PC-9 (cell line): ENCODE measurements around the gene UQCRQ. TPM values are rescaled to one million over a fixed set of nuclear protein-coding genes. Genes with fewer than 3 reads are reported as not detected.

Source experiments
- BruUV-seq: library from RNA; stranded (reverse); fragments of 400-500 nt; replicated peaks from 2 replicates; lab custom pipeline; 2021; lab: Mats Ljungman, UMichigan
- CTCF ChIA-PET: fragments of 300-600 bp; sonication (Branson Sonifier 250); formaldehyde crosslinking; loops from one replicate; lab custom pipeline; 2022; ENCODE audit warnings: antibody characterized with exemption; lab: Charles Lee
- POLR2A ChIA-PET: fragments of 300-600 bp; sonication (Branson Sonifier 250); formaldehyde crosslinking; loops from one replicate; lab custom pipeline; 2022; ENCODE audit warnings: antibody characterized with exemption; ENCODE audit not compliant: unreplicated experiment; lab: Charles Lee
- DNase-seq, 2 experiments: peaks; one replicate each; pipeline versions ENCODE4 v3.0.0 to v3.0.0-alpha.2; 2015 to 2022; ENCODE audit warnings: mixed read lengths in 1 of 2
- H2AFZ ChIP-seq: fragments of 200-600 bp; sonication (generic); 2 replicates; pipeline ENCODE4 v1.8.1; 2017; ENCODE audit warnings: antibody characterized with exemption
- H3F3A ChIP-seq: fragments of 200-600 bp; sonication (generic); 2 replicates; pipeline ENCODE4 v1.8.1; 2017; ENCODE audit warnings: antibody characterized with exemption, mild to moderate bottlenecking, low read depth; ENCODE audit not compliant: insufficient read depth
- H3K27ac ChIP-seq: fragments of 200-600 bp; sonication (generic); 2 replicates; pipeline ENCODE4 v1.6.1; 2016; ENCODE audit warnings: mixed run types
- H3K27me3 ChIP-seq: fragments of 200-600 bp; sonication (generic); 2 replicates; pipeline ENCODE4 v1.6.1; 2016; ENCODE audit warnings: low read depth, mixed run types; ENCODE audit not compliant: insufficient read depth
- H3K36me3 ChIP-seq: fragments of 200-600 bp; sonication (generic); 2 replicates; pipeline ENCODE4 v1.6.1; 2016; ENCODE audit warnings: low read depth, mixed run types
- H3K4me1 ChIP-seq: fragments of 200-600 bp; sonication (generic); replicated peaks from 2 replicates; pipeline ENCODE4 v1.6.1; 2016; ENCODE audit warnings: mixed run types; ENCODE audit not compliant: insufficient read depth
- H3K4me2 ChIP-seq: fragments of 200-600 bp; sonication (generic); 2 replicates; pipeline ENCODE4 v1.6.1; 2017; ENCODE audit warnings: mixed run types
- H3K4me3 ChIP-seq: fragments of 200-600 bp; sonication (generic); 2 replicates; pipeline ENCODE4 v1.6.1; 2016; ENCODE audit warnings: mixed run types
- H3K79me2 ChIP-seq: fragments of 200-600 bp; sonication (generic); 2 replicates; pipeline ENCODE4 v1.6.1; 2017; ENCODE audit warnings: low read depth, mixed run types
- H3K9me2 ChIP-seq: fragments of 200-600 bp; sonication (generic); 2 replicates; pipeline ENCODE4 v1.8.1; 2017; ENCODE audit warnings: mild to moderate bottlenecking; ENCODE audit not compliant: insufficient read depth
- H3K9me3 ChIP-seq: fragments of 200-600 bp; sonication (generic); 2 replicates; pipeline ENCODE4 v1.8.1; 2016; ENCODE audit warnings: low read depth; ENCODE audit not compliant: insufficient read depth
- H4K20me1 ChIP-seq: fragments of 200-600 bp; sonication (generic); 2 replicates; pipeline ENCODE4 v1.8.1; 2017; ENCODE audit not compliant: insufficient read depth
- EZH2 ChIP-seq: fragments of 200-600 bp; sonication (generic); IDR thresholded peaks from 2 replicates; pipeline ENCODE4 v1.8.0; 2017; ENCODE audit warnings: antibody characterized with exemption, low read depth
- intact Hi-C: fragments of 100-400 bp; cut with micrococcal nuclease; formaldehyde crosslinking; loops from one replicate; pipeline ENCODE4 v1.10.0; 2022; ENCODE audit not compliant: unreplicated experiment
- total RNA-seq: library from RNA; stranded (reverse); gene quantifications from 2 replicates; pipeline ENCODE4 v1.2.3, GENCODE V29; 2021
- TF ChIP-seq, protein P1 (sequence below): fragments of 200-600 bp; sonication (generic); conservative IDR thresholded peaks from 2 replicates; pipeline ENCODE4 v1.6.1; 2017; ENCODE audit warnings: mixed run types, antibody characterized with exemption, mild to moderate bottlenecking, moderate library complexity

UQCRQ gene
- total RNA-seq, 1 experiment from 2014 or later: 414 TPM

DNA sequence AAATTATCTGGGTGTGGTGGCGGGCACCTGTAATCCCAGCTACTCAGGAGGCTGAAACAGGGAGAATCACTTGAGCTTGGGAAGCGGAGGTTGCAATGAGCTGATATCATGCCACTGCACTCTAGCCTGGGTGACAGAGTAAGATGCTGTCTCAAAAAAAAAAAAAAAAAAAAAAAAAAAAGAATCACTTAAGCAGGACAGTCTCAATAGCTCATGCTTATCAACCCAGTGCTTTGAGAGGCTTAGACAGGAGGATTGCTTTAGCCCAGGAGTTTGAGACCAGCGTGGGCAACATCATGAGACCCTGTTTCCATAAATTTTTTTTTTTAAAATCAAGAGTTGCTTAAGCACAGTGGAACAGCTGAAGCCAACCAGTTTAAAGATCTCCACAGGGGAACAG lies 49.6 kb downstream of the UQCRQ start:
- Histone ChIP-seq H3K4me2 (no peak overlapping the region), H3K79me2 (0 out of 2 replicates have a peak, but pooled peaks cover 9% of the 10 kb centered on the region), H3K9me2 (no peaks in the 10 kb centered on the region), H3K9me3 (no peaks in the 10 kb centered on the region), H3K4me1 (no peaks in the 10 kb centered on the region), H3K27me3 (no peaks in the 10 kb centered on the region), H3K27ac (no peak overlapping the region), H4K20me1 (peaks cover 5% of the 10 kb centered on the region), H3K36me3 (peaks cover 5% of the 10 kb centered on the region), H3K4me3 (no peak overlapping the region), H3F3A (peaks cover 16% of the 10 kb centered on the region), H2AFZ (no peak overlapping the region)
- TF ChIP-seq, protein P1, sequence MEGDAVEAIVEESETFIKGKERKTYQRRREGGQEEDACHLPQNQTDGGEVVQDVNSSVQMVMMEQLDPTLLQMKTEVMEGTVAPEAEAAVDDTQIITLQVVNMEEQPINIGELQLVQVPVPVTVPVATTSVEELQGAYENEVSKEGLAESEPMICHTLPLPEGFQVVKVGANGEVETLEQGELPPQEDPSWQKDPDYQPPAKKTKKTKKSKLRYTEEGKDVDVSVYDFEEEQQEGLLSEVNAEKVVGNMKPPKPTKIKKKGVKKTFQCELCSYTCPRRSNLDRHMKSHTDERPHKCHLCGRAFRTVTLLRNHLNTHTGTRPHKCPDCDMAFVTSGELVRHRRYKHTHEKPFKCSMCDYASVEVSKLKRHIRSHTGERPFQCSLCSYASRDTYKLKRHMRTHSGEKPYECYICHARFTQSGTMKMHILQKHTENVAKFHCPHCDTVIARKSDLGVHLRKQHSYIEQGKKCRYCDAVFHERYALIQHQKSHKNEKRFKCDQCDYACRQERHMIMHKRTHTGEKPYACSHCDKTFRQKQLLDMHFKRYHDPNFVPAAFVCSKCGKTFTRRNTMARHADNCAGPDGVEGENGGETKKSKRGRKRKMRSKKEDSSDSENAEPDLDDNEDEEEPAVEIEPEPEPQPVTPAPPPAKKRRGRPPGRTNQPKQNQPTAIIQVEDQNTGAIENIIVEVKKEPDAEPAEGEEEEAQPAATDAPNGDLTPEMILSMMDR: no peak
- TF ChIP-seq EZH2: no peak
- ChIA-PET POLR2A (interaction anchor here (0.7 kb wide), 1 partner anchor 101 kb away, joined by 22 read pairs; no protein-coding TSS in a partner anchor), CTCF (no interaction called here)
- BruUV-seq: no TSS peak
- intact Hi-C loops: no loop called here
- DNase-seq: no peak

Other genes with a start within 250 kb of the UQCRQ start
- not detected in 2 replicates for gene IL13, start 208.5 kb upstream of the UQCRQ start, total RNA-seq
- not detected in 2 replicates for gene IL4, start 192.7 kb upstream of the UQCRQ start, total RNA-seq
- 10.1 and 15.2 TPM in 2 replicates for gene KIF3A, start 129.1 kb upstream of the UQCRQ start, total RNA-seq
- gene CCNI2, start 119.2 kb upstream of the UQCRQ start, total RNA-seq: 1.2 and 1.7 TPM in 2 replicates
- gene SEPTIN8, start 89.4 kb upstream of the UQCRQ start, total RNA-seq: 22.3 and 24.2 TPM in 2 replicates
- gene SOWAHA, start 53.3 kb upstream of the UQCRQ start, total RNA-seq: not detected in 2 replicates
- gene SHROOM1, start 36.0 kb upstream of the UQCRQ start, total RNA-seq: 23.3 and 23.5 TPM in 2 replicates
- 0.73 and 1.4 TPM in 2 replicates for gene GDF9, start 173 bp upstream of the UQCRQ start, total RNA-seq
- 4.4 and 4.5 TPM in 2 replicates for gene LEAP2, start 7.0 kb downstream of the UQCRQ start, total RNA-seq
- 59.5 and 64.5 TPM in 2 replicates for gene AFF4, start 97.0 kb downstream of the UQCRQ start, total RNA-seq
- gene ZCCHC10, start 159.9 kb downstream of the UQCRQ start, total RNA-seq: 8.3 and 14.9 TPM in 2 replicates
- 105 and 140 TPM in 2 replicates for gene HSPA4, start 185.4 kb downstream of the UQCRQ start, total RNA-seq